IMR-90 (cell line): ENCODE measurements around the gene MAK.
A peak's percentile ranks its signal among the peaks of the same experiment; 100 is the strongest.

Source experiments
- BHLHE40 ChIP-seq: fragments of 150-350 bp; IDR thresholded peaks from 2 replicates; pipeline ENCODE4 v1.6.1; 2016; ENCODE audit warnings: mild to moderate bottlenecking, low read depth, low read length
- CEBPB ChIP-seq: IDR thresholded peaks from 2 replicates; pipeline ENCODE4 v1.6.1; 2012; ENCODE audit warnings: low read depth, low read length, improper control_type of control experiment
- MAFK ChIP-seq: IDR thresholded peaks from 2 replicates; pipeline ENCODE4 v1.6.1; 2012; ENCODE audit warnings: low read depth, low read length, improper control_type of control experiment
- POLR2A ChIP-seq: IDR thresholded peaks from 2 replicates; pipeline ENCODE4 v1.6.1; 2012; ENCODE audit warnings: mild to moderate bottlenecking, low read depth, low read length
- RAD21 ChIP-seq: IDR thresholded peaks from 2 replicates; pipeline ENCODE4 v1.6.1; 2012; ENCODE audit warnings: low read length, improper control_type of control experiment
- RFX5 ChIP-seq: IDR thresholded peaks from 2 replicates; pipeline ENCODE4 v1.8.0; 2012; ENCODE audit warnings: low read depth, mild to moderate bottlenecking, low read length, moderate library complexity
- TF ChIP-seq, protein P1 (sequence below): conservative IDR thresholded peaks from 2 replicates; pipeline ENCODE4 v1.5.1; 2012; ENCODE audit warnings: mild to moderate bottlenecking, low read depth, low read length, improper control_type of control experiment

DNA sequence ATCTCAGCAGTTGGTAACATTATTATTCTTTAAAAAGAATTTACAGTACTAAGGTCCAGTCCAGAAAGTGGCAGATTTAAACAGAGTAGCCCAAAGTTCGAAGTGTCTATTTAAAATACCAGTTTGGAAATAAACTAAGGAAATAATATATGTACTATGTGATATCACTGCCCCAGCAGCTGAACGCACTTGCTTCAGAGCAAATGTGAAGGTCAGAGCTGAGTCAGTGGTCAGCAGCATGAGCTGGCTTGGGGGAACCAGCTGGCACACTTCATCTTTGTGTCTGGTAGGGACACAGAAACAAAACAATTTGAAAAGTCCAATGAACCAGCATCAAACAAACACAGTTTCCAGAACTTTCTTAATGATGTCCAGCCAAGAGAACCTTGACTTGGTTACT, 75.3 kb downstream of the MAK start:
- TF ChIP-seq, protein P1, sequence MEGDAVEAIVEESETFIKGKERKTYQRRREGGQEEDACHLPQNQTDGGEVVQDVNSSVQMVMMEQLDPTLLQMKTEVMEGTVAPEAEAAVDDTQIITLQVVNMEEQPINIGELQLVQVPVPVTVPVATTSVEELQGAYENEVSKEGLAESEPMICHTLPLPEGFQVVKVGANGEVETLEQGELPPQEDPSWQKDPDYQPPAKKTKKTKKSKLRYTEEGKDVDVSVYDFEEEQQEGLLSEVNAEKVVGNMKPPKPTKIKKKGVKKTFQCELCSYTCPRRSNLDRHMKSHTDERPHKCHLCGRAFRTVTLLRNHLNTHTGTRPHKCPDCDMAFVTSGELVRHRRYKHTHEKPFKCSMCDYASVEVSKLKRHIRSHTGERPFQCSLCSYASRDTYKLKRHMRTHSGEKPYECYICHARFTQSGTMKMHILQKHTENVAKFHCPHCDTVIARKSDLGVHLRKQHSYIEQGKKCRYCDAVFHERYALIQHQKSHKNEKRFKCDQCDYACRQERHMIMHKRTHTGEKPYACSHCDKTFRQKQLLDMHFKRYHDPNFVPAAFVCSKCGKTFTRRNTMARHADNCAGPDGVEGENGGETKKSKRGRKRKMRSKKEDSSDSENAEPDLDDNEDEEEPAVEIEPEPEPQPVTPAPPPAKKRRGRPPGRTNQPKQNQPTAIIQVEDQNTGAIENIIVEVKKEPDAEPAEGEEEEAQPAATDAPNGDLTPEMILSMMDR = no peak
- TF ChIP-seq POLR2A (no peak), CEBPB (peak; percentile 26; the same call in 1 of the 2 replicates), BHLHE40 (peak; percentile 52; the same call in 1 of the 2 replicates), RAD21 (no peak), MAFK (no peak), RFX5 (no peak)
